WI38 (cell line): ENCODE measurements around the gene SLC4A8.

Experiments used
- H3K4me3 ChIP-seq: 2 replicates; pipeline ENCODE4 v1.5.1; 2011; ENCODE audit warnings: low read depth, mild to moderate bottlenecking, control low read depth, low read length
- TF ChIP-seq, protein P1 (sequence below): IDR thresholded peaks from 2 replicates; pipeline ENCODE4 v1.5.1; 2012; ENCODE audit warnings: low read depth, mild to moderate bottlenecking, control low read depth, low read length

SLC4A8 gene

DNA sequence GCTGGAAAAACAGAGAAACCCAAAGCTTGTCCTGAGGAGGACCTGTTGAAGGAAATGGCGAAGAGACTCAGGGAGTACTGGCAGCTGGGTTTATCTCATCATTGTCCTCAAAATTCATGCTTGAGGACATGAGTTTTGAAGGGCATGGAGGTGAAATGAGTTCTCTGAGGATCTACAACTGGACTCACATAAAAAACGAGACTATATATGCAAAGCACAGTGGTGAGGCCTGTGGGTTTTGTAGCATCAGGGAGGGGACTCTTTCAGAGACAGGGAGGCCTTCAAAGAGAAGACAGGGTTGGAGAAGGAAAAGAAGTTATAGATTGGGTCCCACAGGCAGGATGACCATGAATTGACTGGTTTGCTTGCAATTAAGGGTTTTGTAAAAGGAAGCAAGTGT, 95.1 kb downstream of the SLC4A8 start:
- no peak overlapping the region for H3K4me3 ChIP-seq
- TF ChIP-seq, protein P1, sequence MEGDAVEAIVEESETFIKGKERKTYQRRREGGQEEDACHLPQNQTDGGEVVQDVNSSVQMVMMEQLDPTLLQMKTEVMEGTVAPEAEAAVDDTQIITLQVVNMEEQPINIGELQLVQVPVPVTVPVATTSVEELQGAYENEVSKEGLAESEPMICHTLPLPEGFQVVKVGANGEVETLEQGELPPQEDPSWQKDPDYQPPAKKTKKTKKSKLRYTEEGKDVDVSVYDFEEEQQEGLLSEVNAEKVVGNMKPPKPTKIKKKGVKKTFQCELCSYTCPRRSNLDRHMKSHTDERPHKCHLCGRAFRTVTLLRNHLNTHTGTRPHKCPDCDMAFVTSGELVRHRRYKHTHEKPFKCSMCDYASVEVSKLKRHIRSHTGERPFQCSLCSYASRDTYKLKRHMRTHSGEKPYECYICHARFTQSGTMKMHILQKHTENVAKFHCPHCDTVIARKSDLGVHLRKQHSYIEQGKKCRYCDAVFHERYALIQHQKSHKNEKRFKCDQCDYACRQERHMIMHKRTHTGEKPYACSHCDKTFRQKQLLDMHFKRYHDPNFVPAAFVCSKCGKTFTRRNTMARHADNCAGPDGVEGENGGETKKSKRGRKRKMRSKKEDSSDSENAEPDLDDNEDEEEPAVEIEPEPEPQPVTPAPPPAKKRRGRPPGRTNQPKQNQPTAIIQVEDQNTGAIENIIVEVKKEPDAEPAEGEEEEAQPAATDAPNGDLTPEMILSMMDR = no peak

GRCh38 chr12:51520576-51521325, 96.1 kb downstream of the SLC4A8 start:
- H3K4me3 ChIP-seq = no peak overlapping the region
- TF ChIP-seq, protein P1 = no peak

DNA sequence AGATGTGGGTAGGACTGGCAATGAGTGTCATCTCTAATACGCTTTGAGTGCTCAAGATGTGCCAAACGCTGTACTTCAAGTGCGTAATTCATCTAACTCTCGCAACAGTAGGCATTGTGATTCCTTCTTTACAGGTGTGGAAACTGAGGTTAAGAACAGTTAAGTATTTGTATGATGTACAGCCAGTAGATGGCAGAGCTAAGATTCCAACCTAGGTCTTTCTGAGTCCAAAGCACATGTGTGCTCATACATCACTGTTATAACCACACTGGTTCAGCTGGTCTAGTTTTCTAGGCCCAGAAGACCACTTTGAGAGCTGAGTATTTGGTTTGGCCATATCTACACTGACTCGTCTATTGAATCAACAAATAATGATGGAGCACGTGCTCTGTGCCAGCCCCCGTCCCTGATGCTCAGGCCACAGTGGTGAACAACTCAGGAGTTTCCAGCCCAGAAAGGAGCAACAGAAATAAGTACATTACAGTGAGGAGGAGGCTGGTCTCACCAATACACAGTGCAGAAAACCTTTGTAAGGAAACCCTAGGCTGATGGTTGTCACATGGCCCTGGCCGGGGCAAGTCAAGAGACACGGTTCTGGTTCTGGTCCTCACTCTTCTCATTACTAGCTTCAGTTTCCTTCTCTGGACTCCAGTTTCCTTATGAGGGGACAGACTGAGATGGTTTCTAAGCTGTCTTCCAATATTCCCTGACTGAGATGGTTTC, 97.1 kb downstream of the SLC4A8 start:
- H3K4me3 ChIP-seq = no peak overlapping the region
- TF ChIP-seq, protein P1 = no peak

DNA sequence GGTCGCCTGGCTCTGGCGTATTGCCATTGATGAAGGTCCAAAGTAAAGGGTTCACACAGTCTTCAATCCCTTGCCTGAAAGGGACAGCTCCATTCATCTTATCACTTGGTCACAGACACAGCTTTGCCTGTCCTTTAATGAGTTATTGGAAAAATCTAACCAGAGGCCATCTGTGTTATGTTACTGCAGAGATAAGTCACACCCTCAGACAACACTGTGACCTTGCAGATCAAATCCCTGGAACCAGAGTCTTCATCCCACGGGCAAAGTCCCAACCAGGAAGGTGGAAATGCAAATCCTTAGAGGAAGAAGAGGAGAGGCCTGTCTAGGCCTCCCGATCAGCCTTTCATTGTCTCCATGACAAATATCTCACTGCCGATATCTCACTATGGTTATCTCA, 98.1 kb downstream of the SLC4A8 start:
- no peak overlapping the region for H3K4me3 ChIP-seq
- TF ChIP-seq, protein P1 = no peak

DNA sequence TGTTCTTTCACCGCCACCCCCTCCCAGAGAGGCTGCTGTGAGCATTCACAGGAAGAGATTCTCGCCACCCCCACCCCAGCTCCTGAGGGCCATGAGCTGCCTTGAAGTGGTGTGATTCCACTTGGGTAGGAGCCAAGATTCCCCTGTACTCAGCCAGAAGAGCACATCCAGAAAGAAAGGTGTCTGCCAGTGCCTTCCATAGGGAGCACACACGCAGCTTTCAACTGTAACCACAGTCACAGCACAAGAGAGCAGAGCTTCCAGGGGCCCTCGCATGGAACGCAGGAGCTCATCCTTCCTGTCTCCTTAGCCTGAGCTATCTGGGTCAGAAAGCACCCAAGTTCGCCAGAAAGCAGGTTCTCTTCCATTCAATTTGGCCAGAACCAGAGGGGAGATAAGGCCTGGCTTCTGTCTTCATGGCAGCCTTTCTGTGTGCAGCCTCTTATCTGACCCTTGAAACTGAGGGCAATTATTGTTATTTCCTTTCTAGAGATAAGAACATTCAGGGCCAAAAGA, 99.8 kb downstream of the SLC4A8 start:
- TF ChIP-seq, protein P1 = no peak

DNA sequence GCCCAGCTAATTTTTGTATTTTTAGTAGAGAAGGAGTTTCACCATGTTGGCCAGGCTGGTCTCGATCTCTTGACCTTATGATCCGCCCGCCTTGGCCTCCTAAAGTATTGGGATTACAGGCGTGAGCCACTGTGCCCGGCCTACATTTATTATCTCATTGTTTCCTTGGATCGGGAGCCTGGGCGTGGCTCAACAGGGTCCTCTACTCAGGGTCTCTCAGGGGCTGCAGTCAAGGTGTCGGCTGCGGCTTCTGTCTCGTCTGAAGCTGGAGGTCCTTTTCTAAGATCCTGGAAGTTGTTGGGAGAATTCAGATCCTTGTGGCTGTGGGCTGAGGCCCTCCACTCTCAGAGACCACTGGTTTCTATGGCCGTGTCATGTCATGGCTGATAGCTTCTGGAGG, 100.9 kb downstream of the SLC4A8 start:
- no peak overlapping the region for H3K4me3 ChIP-seq
- TF ChIP-seq, protein P1 = no peak

More for the DNA sequence above, 99.8 kb downstream of the SLC4A8 start:
- no peak overlapping the region for H3K4me3 ChIP-seq

- TF ChIP-seq, protein P1 = no peak
- H3K4me3 ChIP-seq = no peak overlapping the region
These were observed 103.3 kb downstream of the SLC4A8 start for GRCh38 chr12:51527966-51528365.
